Astrocyte (in vitro differentiated cells and primary cell): ENCODE data around the gene POLA1.

Experiments used
- CTCF ChIP-seq: IDR thresholded peaks from 2 replicates; pipeline ENCODE4 v1.5.1; 2011; ENCODE audit warnings: low read depth, mild to moderate bottlenecking, inconsistent platforms, low read length, moderate library complexity; ENCODE audit not compliant: insufficient read depth
- EZH2 ChIP-seq: IDR thresholded peaks from 2 replicates; pipeline ENCODE4 v1.6.1; 2012; ENCODE audit warnings: mild to moderate bottlenecking, low read length, inconsistent platforms; ENCODE audit not compliant: insufficient read depth

GRCh38 chrX:24927372-24927771, 233.7 kb downstream of the POLA1 start:
- no peak for TF ChIP-seq CTCF
- no peak for TF ChIP-seq EZH2
